Germinal center (tissue), 1 donor: ENCODE measurements around the gene DENND4B.
A peak's percentile ranks its signal among the peaks of the same experiment; 100 is the strongest.

Experiments used
- DNase-seq: peaks from one replicate; pipeline ENCODE4 v3.0.0; 2012; ENCODE audit warnings: mixed read lengths, low spot score

Gene DENND4B

GRCh38 chr1:153970346-153970745 is 23.8 kb upstream of the DENND4B start:
- DNase-seq: no peak

- DNase-seq: no peak
Observed at GRCh38 chr1:153968972-153969371, 22.5 kb upstream of the DENND4B start.

- no peak for DNase-seq
Observed at GRCh38 chr1:153968408-153968807, 21.9 kb upstream of the DENND4B start.

- DNase-seq: no peak
Observed at GRCh38 chr1:153968000-153968363, 21.5 kb upstream of the DENND4B start.

GRCh38 chr1:153967107-153967999 is 20.8 kb upstream of the DENND4B start, which contains the start of gene CREB3L4:
TSS of gene CREB3L4 (plus strand) at chr1:153967902. CDS start at chr1:153968526, 624 bp downstream.
- peak; percentile 92 for DNase-seq

GRCh38 chr1:153963850-153964331 is 17.4 kb upstream of the DENND4B start:
- DNase-seq: no peak

- peak; percentile 89 for DNase-seq
Observed at GRCh38 chr1:153963030-153963849, 16.7 kb upstream of the DENND4B start, which contains the start of gene SLC39A1. TSS of gene SLC39A1 (minus strand) at chr1:153963537. CDS start at chr1:153962715, 822 bp downstream.

GRCh38 chr1:153962088-153963029 is 15.8 kb upstream of the DENND4B start:
- no peak for DNase-seq

- no peak for DNase-seq
Observed at GRCh38 chr1:153961421-153961820, 14.9 kb upstream of the DENND4B start.

GRCh38 chr1:153960206-153960605 is 13.7 kb upstream of the DENND4B start:
- no peak for DNase-seq

GRCh38 chr1:153959454-153959853 is 12.9 kb upstream of the DENND4B start:
- no peak for DNase-seq

GRCh38 chr1:153958961-153959260 is 12.4 kb upstream of the DENND4B start:
- DNase-seq: no peak

- DNase-seq: peak; percentile 97
Observed at GRCh38 chr1:153958111-153958960, 11.8 kb upstream of the DENND4B start, which contains the start of gene CRTC2. TSS of gene CRTC2 (minus strand) at chr1:153958612. CDS start at chr1:153958497, 115 bp downstream.

GRCh38 chr1:153957744-153958110 is 11.2 kb upstream of the DENND4B start:
- peak; percentile 45 for DNase-seq

- DNase-seq: no peak
Observed at GRCh38 chr1:153956997-153957715, 10.6 kb upstream of the DENND4B start.

GRCh38 chr1:153954826-153955225 is 8.3 kb upstream of the DENND4B start:
- DNase-seq: no peak

GRCh38 chr1:153953859-153954365 is 7.4 kb upstream of the DENND4B start:
- DNase-seq: no peak

- no peak for DNase-seq
Observed at GRCh38 chr1:153951801-153952200, 5.3 kb upstream of the DENND4B start.

GRCh38 chr1:153951183-153951582 is 4.7 kb upstream of the DENND4B start:
- DNase-seq: no peak
